Keratinocyte (primary cell): ENCODE data around the gene NIPAL4.

Source experiments
- EZH2 ChIP-seq: IDR thresholded peaks from one replicate; pipeline ENCODE4 v1.6.1; 2012; ENCODE audit warnings: inconsistent platforms, mild to moderate bottlenecking, low read length, moderate library complexity
- TF ChIP-seq, protein P1 (sequence below), 3 experiments: IDR thresholded peaks in 1 of 3; conservative IDR thresholded peaks in 1 of 3; optimal IDR thresholded peaks in 1 of 3; 2 replicates in 2 of 3; 3 replicates in 1 of 3; pipeline versions ENCODE3 to v1.5.1; 2011; ENCODE audit warnings: low read length in 3 of 3, mild to moderate bottlenecking in 3 of 3, moderate library complexity in 2 of 3, control low read depth in 1 of 3, inconsistent platforms in 1 of 3; ENCODE audit not compliant: insufficient read depth in 2 of 3; ENCODE audit errors: extremely low read depth in 1 of 3

DNA sequence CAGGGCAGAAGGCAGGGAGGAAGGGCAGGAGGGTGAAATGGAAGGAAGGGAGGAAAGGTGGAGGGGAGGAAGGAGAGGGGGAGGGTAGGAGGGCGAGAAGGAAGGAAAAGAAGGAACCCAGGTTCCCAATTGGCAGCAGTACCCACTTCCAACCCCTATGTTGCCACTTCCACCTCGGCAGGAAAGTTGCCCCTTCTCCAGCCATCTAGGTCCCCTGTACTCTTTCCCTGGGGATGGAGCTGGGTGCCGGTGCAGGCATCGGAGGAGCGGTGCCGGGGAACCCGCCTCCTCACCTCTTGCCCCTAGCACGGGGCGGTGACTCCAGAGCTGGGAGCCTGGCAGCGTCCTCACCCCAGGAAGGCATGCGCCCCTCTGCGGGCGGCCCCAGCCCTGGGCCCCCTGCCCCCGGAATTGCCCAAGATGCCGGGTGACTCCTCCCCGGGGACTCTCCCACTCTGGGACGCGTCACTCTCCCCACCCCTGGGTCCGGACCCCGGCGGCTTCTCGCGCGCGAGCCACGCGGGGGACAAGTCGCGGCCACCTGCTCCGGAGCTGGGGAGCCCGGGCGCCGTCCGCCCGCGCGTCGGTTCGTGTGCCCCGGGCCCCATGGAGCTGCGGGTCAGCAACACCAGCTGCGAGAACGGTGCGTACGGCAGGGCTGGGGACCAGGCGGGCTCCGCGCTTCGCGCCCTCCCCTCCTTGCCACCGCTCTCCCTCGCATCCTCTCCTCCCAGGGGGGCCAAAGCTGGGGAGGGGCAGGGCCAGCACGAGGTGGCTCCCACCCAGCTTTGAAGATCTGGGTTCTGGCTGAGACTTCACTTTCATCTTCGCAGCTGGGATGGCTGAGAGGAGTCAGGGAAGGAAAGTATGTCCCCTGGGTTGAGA lies at the start of gene NIPAL4:
- TF ChIP-seq, protein P1, sequence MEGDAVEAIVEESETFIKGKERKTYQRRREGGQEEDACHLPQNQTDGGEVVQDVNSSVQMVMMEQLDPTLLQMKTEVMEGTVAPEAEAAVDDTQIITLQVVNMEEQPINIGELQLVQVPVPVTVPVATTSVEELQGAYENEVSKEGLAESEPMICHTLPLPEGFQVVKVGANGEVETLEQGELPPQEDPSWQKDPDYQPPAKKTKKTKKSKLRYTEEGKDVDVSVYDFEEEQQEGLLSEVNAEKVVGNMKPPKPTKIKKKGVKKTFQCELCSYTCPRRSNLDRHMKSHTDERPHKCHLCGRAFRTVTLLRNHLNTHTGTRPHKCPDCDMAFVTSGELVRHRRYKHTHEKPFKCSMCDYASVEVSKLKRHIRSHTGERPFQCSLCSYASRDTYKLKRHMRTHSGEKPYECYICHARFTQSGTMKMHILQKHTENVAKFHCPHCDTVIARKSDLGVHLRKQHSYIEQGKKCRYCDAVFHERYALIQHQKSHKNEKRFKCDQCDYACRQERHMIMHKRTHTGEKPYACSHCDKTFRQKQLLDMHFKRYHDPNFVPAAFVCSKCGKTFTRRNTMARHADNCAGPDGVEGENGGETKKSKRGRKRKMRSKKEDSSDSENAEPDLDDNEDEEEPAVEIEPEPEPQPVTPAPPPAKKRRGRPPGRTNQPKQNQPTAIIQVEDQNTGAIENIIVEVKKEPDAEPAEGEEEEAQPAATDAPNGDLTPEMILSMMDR (optimal IDR thresholded peaks at IDR 0.05 in 1 of 3, IDR thresholded peaks at IDR 0.05 in 1 of 3, conservative IDR thresholded peaks at IDR 0.05 in 1 of 3; ENCODE audit: extremely low read depth in 1 of 3, insufficient read depth in 2 of 3, low read length in 3 of 3): no peak
- no peak for TF ChIP-seq EZH2
